Hepatocyte (in vitro differentiated cells): Measurements from ENCODE around the gene KRT83. TPM values are rescaled to one million over a fixed set of nuclear protein-coding genes. Genes with fewer than 3 reads are reported as not detected.

Experiments
- DNase-seq: peaks from one replicate; pipeline ENCODE4 v3.0.0-alpha.2; 2016; ENCODE audit warnings: low spot score
- H2AFZ ChIP-seq: fragments of 200-600 bp; sonication (generic); 2 replicates; pipeline ENCODE4 v1.6.0; 2016; ENCODE audit warnings: antibody characterized with exemption, mild to moderate bottlenecking
- H3K27ac ChIP-seq: fragments of 200-600 bp; sonication (generic); 2 replicates; pipeline ENCODE4 v1.5.1; 2016; ENCODE audit warnings: mild to moderate bottlenecking
- H3K27me3 ChIP-seq: fragments of 200-600 bp; sonication (generic); 2 replicates; pipeline ENCODE4 v1.6.1; 2016
- H3K36me3 ChIP-seq: fragments of 200-600 bp; sonication (generic); replicated peaks from 2 replicates; pipeline ENCODE4 v1.5.1; 2016; ENCODE audit warnings: low read depth; ENCODE audit not compliant: insufficient read depth
- H3K4me1 ChIP-seq: fragments of 200-600 bp; sonication (generic); 2 replicates; pipeline ENCODE4 v1.5.1; 2016; ENCODE audit warnings: mild to moderate bottlenecking, moderate library complexity; ENCODE audit not compliant: insufficient read depth
- H3K4me2 ChIP-seq: fragments of 200-600 bp; sonication (generic); 2 replicates; pipeline ENCODE4 v1.6.0; 2016
- H3K4me3 ChIP-seq: fragments of 200-600 bp; sonication (generic); 2 replicates; pipeline ENCODE4 v1.5.1; 2016; ENCODE audit warnings: mild to moderate bottlenecking
- H3K79me2 ChIP-seq: fragments of 200-600 bp; sonication (generic); 2 replicates; pipeline ENCODE4 v1.6.0; 2017; ENCODE audit warnings: mild to moderate bottlenecking
- H3K9me2 ChIP-seq: fragments of 200-600 bp; sonication (generic); replicated peaks from 2 replicates; pipeline ENCODE4 v1.6.0; 2017; ENCODE audit warnings: mild to moderate bottlenecking; ENCODE audit not compliant: insufficient read depth
- H3K9me3 ChIP-seq: fragments of 200-600 bp; sonication (generic); 2 replicates; pipeline ENCODE4 v1.5.1; 2016; ENCODE audit warnings: low read depth, mild to moderate bottlenecking
- H4K20me1 ChIP-seq: fragments of 200-600 bp; sonication (generic); 2 replicates; pipeline ENCODE4 v1.6.0; 2016; ENCODE audit warnings: mild to moderate bottlenecking; ENCODE audit not compliant: insufficient read depth, poor library complexity, severe bottlenecking
- CTCF ChIP-seq: fragments of 200-600 bp; sonication (generic); IDR thresholded peaks from 2 replicates; pipeline ENCODE4 v1.5.1; 2016; ENCODE audit warnings: antibody characterized with exemption, mild to moderate bottlenecking; ENCODE audit not compliant: poor library complexity
- EZH2 ChIP-seq: fragments of 200-600 bp; sonication (generic); IDR thresholded peaks from 2 replicates; pipeline ENCODE4 v1.6.1; 2016; ENCODE audit warnings: antibody characterized with exemption, mild to moderate bottlenecking, borderline replicate concordance
- EZH2phosphoT487 ChIP-seq: fragments of 200-600 bp; sonication (generic); IDR thresholded peaks from one replicate; pipeline ENCODE4 v1.6.1; 2018; ENCODE audit warnings: antibody characterized with exemption, mild to moderate bottlenecking, low read depth, moderate library complexity; ENCODE audit not compliant: unreplicated experiment, severe bottlenecking
- WGBS: methylation state at CpG from one replicate; pipeline ENCODE4 v1.1.6; 2016; ENCODE audit warnings: low lambda C conversion rate; ENCODE audit errors: missing lambda C conversion rate; 5-methylcytosine and 5-hydroxymethylcytosine counted together
- polyA plus RNA-seq: library from polyadenylated mRNA; unstranded; fragments of >200 nt; fragmentation: Nextera tagmentation; extraction: Ambion mirVana; gene quantifications from 2 replicates; pipeline ENCODE4 v1.2.1, GENCODE V29; 2016
- total RNA-seq: library from RNA; depleted of rRNA; stranded (reverse); fragments of >200 nt; gene quantifications from 2 replicates; pipeline ENCODE4 v1.2.3, GENCODE V29; 2014

The KRT83 gene
- total and polyA plus RNA-seq, 2 experiments from 2014 or later: not detected

DNA sequence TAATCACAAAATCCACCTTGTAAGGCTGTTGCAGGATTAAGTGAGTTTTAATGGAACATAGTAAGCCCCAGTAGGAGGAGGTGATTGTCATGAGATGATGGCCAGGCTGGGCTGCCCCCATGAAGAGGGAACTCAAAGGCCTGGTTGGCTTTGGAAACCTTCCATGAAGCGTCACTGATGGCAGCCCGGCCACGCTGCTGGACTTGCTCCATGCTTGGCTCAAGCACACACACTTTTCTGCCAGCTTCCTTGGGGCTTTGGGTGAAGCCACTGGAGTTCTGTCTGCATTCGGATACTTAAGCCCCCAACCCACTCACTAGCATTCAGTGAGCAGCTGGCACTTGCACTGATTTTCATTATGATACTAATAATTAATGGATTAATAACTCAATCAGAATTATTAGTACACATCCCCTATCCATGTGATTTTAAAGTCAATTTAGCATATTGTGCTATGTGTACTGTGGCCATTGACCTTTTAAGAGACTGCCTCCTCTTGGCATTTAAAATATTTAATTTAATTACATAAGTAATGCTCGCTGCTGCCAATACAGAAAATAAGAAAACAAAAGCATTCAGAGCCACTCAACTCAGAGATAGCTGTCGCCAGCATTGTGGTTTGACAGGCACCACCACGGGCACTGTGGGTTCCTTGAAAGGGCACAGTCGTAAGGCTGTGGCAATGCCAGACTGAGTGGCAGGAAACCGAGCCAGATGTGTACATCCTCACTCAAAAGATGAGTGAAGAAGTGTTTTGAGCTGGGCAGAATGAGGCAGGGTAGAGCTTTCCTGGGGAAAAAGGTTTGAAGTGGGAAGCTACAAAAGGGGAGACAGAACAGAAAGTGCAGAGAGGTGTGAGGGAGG is 30.2 kb upstream of the KRT83 start:
- Histone ChIP-seq H3K4me1 (peaks cover 6% of the 10 kb centered on the region), H3K4me3 (no peak overlapping the region), H3K27me3 (peaks cover 3% of the 10 kb centered on the region), H3K9me3 (no peaks in the 10 kb centered on the region), H2AFZ (no peak overlapping the region), H3K4me2 (no peak overlapping the region), H4K20me1 (no peaks in the 10 kb centered on the region), H3K27ac (no peak overlapping the region), H3K9me2 (no peaks in the 10 kb centered on the region), H3K79me2 (no peaks in the 10 kb centered on the region), H3K36me3 (no peaks in the 10 kb centered on the region)
- TF ChIP-seq EZH2phosphoT487 (no peak), CTCF (no peak), EZH2 (no peak)
- no peak for DNase-seq
- WGBS: 80% methylated on average over 9 of the region's 9 CpGs

GRCh38 chr12:52350786-52351185 is 29.6 kb upstream of the KRT83 start:
- Histone ChIP-seq H3K4me1 (peaks cover 13% of the 10 kb centered on the region), H3K9me2 (no peaks in the 10 kb centered on the region), H3K4me3 (no peak overlapping the region), H3K27ac (no peak overlapping the region), H3K79me2 (no peaks in the 10 kb centered on the region), H3K36me3 (no peaks in the 10 kb centered on the region), H3K27me3 (peaks cover 3% of the 10 kb centered on the region), H4K20me1 (no peaks in the 10 kb centered on the region), H3K4me2 (no peak overlapping the region), H2AFZ (no peak overlapping the region), H3K9me3 (no peaks in the 10 kb centered on the region)
- TF ChIP-seq EZH2phosphoT487: no peak
- TF ChIP-seq EZH2: no peak
- no peak for TF ChIP-seq CTCF
- no peak for DNase-seq
- 92% methylated on average over 5 of the region's 5 CpGs for WGBS

DNA sequence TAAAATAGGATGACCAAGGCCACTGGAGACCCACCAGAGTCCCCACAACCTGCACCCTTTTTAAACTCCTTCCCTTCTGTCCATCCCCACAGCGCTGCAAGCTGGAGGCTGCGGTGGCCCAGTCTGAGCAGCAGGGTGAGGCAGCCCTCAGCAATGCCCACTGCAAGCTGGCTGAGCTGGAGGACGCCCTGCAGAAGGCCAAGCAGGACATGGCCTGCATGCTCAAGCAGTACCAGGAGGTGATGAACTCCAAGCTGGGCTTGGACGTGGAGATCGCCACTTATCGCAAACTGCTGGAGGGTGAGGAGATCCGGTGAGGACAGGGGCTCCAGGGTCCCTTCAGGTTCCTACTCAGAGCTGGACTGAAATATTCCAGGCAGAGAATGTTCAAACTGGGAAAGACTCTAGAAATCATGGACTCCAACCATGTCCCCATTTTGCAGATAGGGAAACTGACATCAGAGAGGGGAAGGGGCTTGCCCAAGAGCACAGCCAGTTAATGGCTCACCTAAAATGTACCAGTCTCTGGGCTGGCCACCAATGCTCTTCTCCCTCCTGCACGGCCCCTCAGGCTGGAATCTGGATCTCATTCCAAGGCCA is 28.9 kb upstream of the KRT83 start:
- WGBS: 91% methylated on average over 8 of the region's 8 CpGs
- no peak for DNase-seq
- Histone ChIP-seq H3K4me1 (peaks cover 17% of the 10 kb centered on the region), H4K20me1 (no peaks in the 10 kb centered on the region), H3K79me2 (no peaks in the 10 kb centered on the region), H3K27me3 (peaks cover 3% of the 10 kb centered on the region), H3K9me3 (no peaks in the 10 kb centered on the region), H3K9me2 (no peaks in the 10 kb centered on the region), H2AFZ (no peak overlapping the region), H3K36me3 (no peaks in the 10 kb centered on the region), H3K4me3 (no peak overlapping the region), H3K4me2 (no peak overlapping the region), H3K27ac (no peak overlapping the region)
- TF ChIP-seq EZH2 (no peak), EZH2phosphoT487 (no peak), CTCF (no peak)
